Measurements from ENCODE around the gene GDPD3.

Gene GDPD3

GRCh38 chr16:30094541-30095165 lies 18.7 kb downstream of the GDPD3 start:
- no peak for DNase-seq

GRCh38 chr16:30092373-30093010 lies 20.8 kb downstream of the GDPD3 start:
- peak; percentile 88 for DNase-seq

- peak; percentile 85 for DNase-seq
Observed at GRCh38 chr16:30091474-30092372, 21.6 kb downstream of the GDPD3 start, which contains the start of gene TBX6. TBX6 (minus strand) TSS chr16:30091924; CDS start chr16:30091193, 731 bp downstream.

GRCh38 chr16:30090610-30091331 lies 22.6 kb downstream of the GDPD3 start:
- DNase-seq: no peak

- no peak for DNase-seq
Observed at GRCh38 chr16:30088832-30089624, 24.3 kb downstream of the GDPD3 start.

GRCh38 chr16:30088237-30088831 lies 25.0 kb downstream of the GDPD3 start:
- no peak for DNase-seq

GRCh38 chr16:30087181-30087898 lies 26.0 kb downstream of the GDPD3 start:
- DNase-seq: no peak

GRCh38 chr16:30086291-30087140 lies 26.8 kb downstream of the GDPD3 start:
- DNase-seq: no peak

- no peak for DNase-seq
Observed at GRCh38 chr16:30085820-30086219, 27.5 kb downstream of the GDPD3 start.

- DNase-seq: no peak
Observed at GRCh38 chr16:30085247-30085646, 28.1 kb downstream of the GDPD3 start.

GRCh38 chr16:30084816-30085159 lies 28.5 kb downstream of the GDPD3 start:
- DNase-seq: no peak

- no peak for DNase-seq
Observed at GRCh38 chr16:30084096-30084815, 29.1 kb downstream of the GDPD3 start.

- DNase-seq: no peak
Observed at GRCh38 chr16:30083216-30084055, 29.9 kb downstream of the GDPD3 start.

GRCh38 chr16:30082545-30083090 lies 30.7 kb downstream of the GDPD3 start:
- no peak for DNase-seq

- DNase-seq: no peak
Observed at GRCh38 chr16:30079480-30079879, 33.9 kb downstream of the GDPD3 start.

- DNase-seq: no peak
Observed at GRCh38 chr16:30078744-30079143, 34.6 kb downstream of the GDPD3 start.

GRCh38 chr16:30077656-30078055 lies 35.7 kb downstream of the GDPD3 start:
- DNase-seq: no peak

- no peak for DNase-seq
Observed at GRCh38 chr16:30076276-30076791, 37.0 kb downstream of the GDPD3 start.

Measured in KG1 (cell line).